AG04450 (cell line): Measurements from ENCODE around the gene FLT3LG. TPM values are rescaled to one million over a fixed set of nuclear protein-coding genes. Genes with fewer than 3 reads are reported as not detected.

ENCODE experiments used
- CTCF ChIA-PET: fragments of 300-600, 350-600 bp; formaldehyde crosslinking; extraction: SDS; loops from one replicate; lab custom pipeline; 2022; ENCODE audit warnings: antibody characterized with exemption, inconsistent platforms; lab: Charles Lee
- POLR2A ChIA-PET: fragments of 350-600 bp; formaldehyde crosslinking; extraction: SDS; loops from one replicate; lab custom pipeline; 2021; ENCODE audit warnings: antibody characterized with exemption, inconsistent platforms; lab: Yijun Ruan, JAX
- DNase-seq: peaks from one replicate; pipeline ENCODE4 v3.0.0-alpha.2; 2011; ENCODE audit warnings: low read depth, low spot score
- H3K27ac ChIP-seq: one replicate; pipeline ENCODE4 v1.5.1; 2012; ENCODE audit warnings: low read depth, low read length, control low read depth
- H3K27me3 ChIP-seq: one replicate; pipeline ENCODE4 v1.6.0; 2012; ENCODE audit warnings: low read length; ENCODE audit not compliant: control insufficient read depth, insufficient read depth
- H3K4me3 ChIP-seq: 2 replicates; pipeline ENCODE4 v1.5.1; 2011; ENCODE audit warnings: mild to moderate bottlenecking, low read depth, low read length, control low read depth
- H3K9me3 ChIP-seq: 2 replicates; pipeline ENCODE4 v1.5.1; 2012; ENCODE audit warnings: low read length; ENCODE audit not compliant: control insufficient read depth, insufficient read depth
- CTCF ChIP-seq: IDR thresholded peaks from 2 replicates; pipeline ENCODE4 v1.5.1; 2011; ENCODE audit warnings: low read depth, low read length, control low read depth, inconsistent platforms
- polyA plus RNA-seq: library from polyadenylated mRNA; depleted of rRNA; stranded (reverse); fragments of >200 nt; gene quantifications from 2 replicates; pipeline ENCODE4 v1.2.3, GENCODE V29; 2011

FLT3LG gene
- polyA plus RNA-seq, 1 experiment: 3.7 TPM

GRCh38 chr19:49488863-49489537 is 15.0 kb downstream of the FLT3LG start:
- Histone ChIP-seq H3K27ac (peak overlapping the region; percentile 58), H3K9me3 (no peaks in the 10 kb centered on the region), H3K4me3 (peak overlapping the region; percentile 96), H3K27me3 (no peaks in the 10 kb centered on the region)
- TF ChIP-seq CTCF: no peak
- CTCF ChIA-PET: no interaction called here
- DNase-seq: no peak
- POLR2A ChIA-PET: interaction anchor here (0.7 to 2.5 kb wide), 5 partner anchors 10 to 152 kb away, joined by 3 to 17 read pairs (median 5); partner anchors contain the start of genes ALDH16A1 and RCN3

GRCh38 chr19:49489601-49490167 is 15.7 kb downstream of the FLT3LG start:
- Histone ChIP-seq H3K27ac (peak overlapping the region; percentile 58), H3K4me3 (peak overlapping the region; percentile 96), H3K27me3 (no peaks in the 10 kb centered on the region), H3K9me3 (no peaks in the 10 kb centered on the region; the same call in 1 of the 2 replicates)
- ChIA-PET POLR2A (interaction anchor here (1.4 to 2.5 kb wide), 4 partner anchors 9 to 151 kb away, joined by 4 to 17 read pairs (median 8); partner anchors contain the start of gene ALDH16A1), CTCF (no interaction called here)
- no peak for DNase-seq
- no peak for TF ChIP-seq CTCF

GRCh38 chr19:49490287-49491029 is 16.4 kb downstream of the FLT3LG start:
- ChIA-PET CTCF (no interaction called here), POLR2A (interaction anchor here (0.6 kb wide), 1 partner anchor 174 kb away, joined by 4 read pairs; no protein-coding TSS in a partner anchor)
- H3K9me3 ChIP-seq: no peaks in the 10 kb centered on the region; the same call in 1 of the 2 replicates
- H3K27me3 ChIP-seq: no peaks in the 10 kb centered on the region
- H3K27ac ChIP-seq: peak overlapping the region; percentile 58
- peak overlapping the region; percentile 96 for H3K4me3 ChIP-seq
- no peak for TF ChIP-seq CTCF
- DNase-seq: no peak

DNA sequence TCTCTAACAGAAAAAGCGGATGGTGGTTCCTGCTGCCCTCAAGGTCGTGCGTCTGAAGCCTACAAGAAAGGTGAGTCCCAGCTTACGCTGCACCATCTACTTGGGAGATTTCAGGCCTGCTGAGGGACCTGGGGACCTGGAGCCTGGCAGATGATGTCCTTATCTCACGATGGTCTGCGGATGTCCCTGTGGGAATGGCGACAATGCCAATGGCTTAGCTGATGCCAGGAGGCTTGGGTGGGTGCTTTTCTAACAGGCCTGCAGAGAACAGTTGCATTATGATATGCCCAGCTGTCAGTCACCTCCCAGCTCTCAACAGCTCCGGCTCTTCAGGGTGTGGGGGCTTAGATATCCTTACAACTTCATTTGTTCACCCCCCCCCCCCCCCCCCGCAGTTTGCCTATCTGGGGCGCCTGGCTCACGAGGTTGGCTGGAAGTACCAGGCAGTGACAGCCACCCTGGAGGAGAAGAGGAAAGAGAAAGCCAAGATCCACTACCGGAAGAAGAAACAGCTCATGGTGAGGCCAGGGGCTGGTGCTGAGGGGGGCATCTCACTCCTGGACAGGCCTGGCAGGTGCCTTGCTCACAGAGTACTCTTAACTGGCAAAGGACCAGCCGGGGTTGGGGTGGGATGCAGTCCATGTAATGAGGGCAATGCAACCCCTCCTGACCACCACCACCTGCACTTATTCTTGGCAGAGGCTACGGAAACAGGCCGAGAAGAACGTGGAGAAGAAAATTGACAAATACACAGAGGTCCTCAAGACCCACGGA is 17.2 kb downstream of the FLT3LG start:
- ChIA-PET POLR2A (interaction anchor here (0.6 kb wide), 2 partner anchors 31 to 173 kb away, joined by 4 read pairs; no protein-coding TSS in a partner anchor), CTCF (interaction anchor here (0.6 kb wide), 2 partner anchors 43 to 177 kb away, joined by 3 to 6 read pairs; no protein-coding TSS in a partner anchor)
- TF ChIP-seq CTCF: no peak
- peak overlapping the region; percentile 39 for H3K27ac ChIP-seq
- no peak for DNase-seq
- H3K27me3 ChIP-seq: no peaks in the 10 kb centered on the region
- no peak overlapping the region for H3K4me3 ChIP-seq
- H3K9me3 ChIP-seq: no peaks in the 10 kb centered on the region; the same call in 1 of the 2 replicates
